ENCODE results near the gene TTC16.

TTC16 gene

DNA sequence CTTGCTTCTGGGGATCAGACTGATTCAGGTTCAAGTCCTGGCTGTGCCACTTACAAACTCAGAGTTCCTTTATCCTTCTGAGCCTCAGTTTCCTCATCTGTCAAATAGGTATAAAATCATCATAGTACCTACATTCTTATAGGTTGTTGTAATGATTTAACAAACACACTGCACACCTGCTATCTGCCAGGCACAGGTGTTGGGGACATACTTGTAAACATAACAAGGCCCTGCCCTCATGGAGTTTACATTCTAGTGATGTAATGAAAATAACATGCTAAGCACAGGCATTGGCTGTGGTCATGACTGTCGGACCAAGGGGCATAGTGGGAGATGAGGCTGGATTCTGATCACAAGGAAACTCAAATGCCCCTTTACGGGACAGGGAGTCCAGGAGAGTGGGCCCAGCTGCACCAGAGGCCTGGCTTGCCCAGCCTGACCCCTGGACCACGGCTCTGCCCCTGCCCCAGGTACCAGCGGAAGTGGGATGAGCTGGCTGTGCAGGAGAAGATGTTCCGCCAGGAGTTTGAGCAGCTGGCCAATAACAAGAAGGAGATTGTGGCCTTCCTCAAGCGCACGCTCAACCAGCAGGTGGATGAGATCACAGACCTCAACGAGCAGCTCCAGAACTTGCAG is 6.8 kb upstream of the TTC16 start:
- Mint-ChIP-seq H3K27ac (no peak overlapping the region), H3K4me3 (no peak overlapping the region), H3K9me3 (no peaks in the 10 kb centered on the region), H3K36me3 (ENCODE audit: low read depth) (peaks cover 4% of the 10 kb centered on the region), H3K27me3 (no peaks in the 10 kb centered on the region), H3K4me1 (ENCODE audit: low read depth) (peaks cover 29% of the 10 kb centered on the region)

DNA sequence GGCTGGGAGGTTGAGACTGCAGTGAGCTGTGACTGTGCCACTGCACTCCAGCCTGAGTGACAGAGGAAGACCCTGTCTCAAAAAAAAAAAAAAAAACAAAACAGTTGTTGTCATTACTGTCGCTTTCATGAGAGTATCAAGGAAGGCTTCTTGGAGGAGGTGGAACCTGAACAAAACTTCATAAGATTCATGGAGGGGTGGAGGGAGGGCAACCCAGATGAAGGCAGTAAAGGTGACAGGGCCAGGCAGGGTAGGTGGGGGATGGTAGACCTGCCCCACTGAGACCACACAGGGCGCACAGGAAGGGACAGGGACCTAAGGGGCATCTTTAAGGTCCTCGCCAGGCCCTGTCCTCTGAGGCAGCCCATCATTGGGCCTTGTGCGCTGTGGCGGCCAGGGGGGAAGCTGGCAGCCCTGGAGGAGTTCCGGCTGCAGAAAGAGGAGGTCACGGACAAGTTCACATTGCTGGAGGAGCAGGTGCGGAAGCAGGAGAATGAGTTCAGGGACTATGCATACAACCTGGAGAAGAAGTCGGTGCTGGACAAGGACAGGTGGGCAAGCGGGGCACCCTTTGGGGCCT is 5.6 kb upstream of the TTC16 start:
- peaks cover 4% of the 10 kb centered on the region for H3K36me3 Mint-ChIP-seq (ENCODE audit: low read depth)
- peaks cover 29% of the 10 kb centered on the region for H3K4me1 Mint-ChIP-seq (ENCODE audit: low read depth)
- H3K4me3 Mint-ChIP-seq, result no peak overlapping the region
- H3K9me3 Mint-ChIP-seq, result no peaks in the 10 kb centered on the region
- no peaks in the 10 kb centered on the region for H3K27me3 Mint-ChIP-seq
- no peak overlapping the region for H3K27ac Mint-ChIP-seq

DNA sequence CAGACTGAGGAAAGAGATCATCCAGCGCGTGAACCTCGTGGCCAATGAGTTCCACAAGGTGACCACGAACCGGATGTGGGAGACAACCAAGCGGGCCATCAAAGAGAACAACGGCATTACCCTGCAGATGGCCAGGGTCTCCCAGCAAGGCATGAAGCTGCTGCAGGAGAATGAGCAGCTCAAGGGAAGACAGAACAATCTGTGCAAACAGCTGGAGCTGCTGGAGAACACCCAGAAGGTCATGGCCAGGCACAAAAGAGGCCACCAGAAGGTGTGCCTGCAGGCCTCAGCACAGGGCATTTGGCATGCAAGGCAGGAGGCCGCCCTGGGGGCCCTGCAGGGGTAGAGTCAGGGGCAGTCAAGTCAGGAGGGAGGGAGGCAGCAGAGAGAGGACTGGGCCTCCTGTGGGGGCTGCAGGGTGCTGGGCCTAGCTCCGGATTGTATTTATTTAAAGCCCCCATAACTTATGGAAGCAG is 4.6 kb upstream of the TTC16 start:
- Mint-ChIP-seq H3K27ac (no peak overlapping the region), H3K4me3 (no peak overlapping the region), H3K9me3 (no peaks in the 10 kb centered on the region), H3K4me1 (ENCODE audit: low read depth) (peaks cover 34% of the 10 kb centered on the region), H3K36me3 (ENCODE audit: low read depth) (peaks cover 4% of the 10 kb centered on the region), H3K27me3 (no peaks in the 10 kb centered on the region)

DNA sequence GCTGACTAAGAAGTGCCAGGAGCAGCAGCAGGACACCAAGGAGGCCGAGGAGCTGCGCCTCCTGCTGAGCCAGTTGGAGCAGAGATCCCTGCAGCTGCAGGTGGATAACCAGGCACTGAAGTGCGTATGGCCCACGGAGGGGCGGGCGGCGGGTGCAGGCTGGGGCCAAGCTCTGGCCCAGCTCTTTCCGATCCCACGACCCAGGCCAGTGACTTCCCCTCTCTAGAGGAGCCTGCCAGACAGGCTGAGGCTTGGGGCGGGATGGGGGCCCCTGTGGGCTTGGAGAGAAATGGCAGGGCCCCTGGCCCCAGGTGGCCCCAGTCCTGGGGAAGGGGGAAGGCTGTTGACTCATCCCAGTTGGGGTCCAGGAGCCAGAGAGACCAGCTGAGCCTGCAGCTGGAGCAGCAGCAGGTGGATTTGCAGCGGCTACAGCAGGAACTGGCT is 4.0 kb upstream of the TTC16 start:
- peaks cover 4% of the 10 kb centered on the region for H3K36me3 Mint-ChIP-seq (ENCODE audit: low read depth)
- no peak overlapping the region for H3K27ac Mint-ChIP-seq
- H3K9me3 Mint-ChIP-seq, result no peaks in the 10 kb centered on the region
- H3K4me1 Mint-ChIP-seq (ENCODE audit: low read depth), result peaks cover 34% of the 10 kb centered on the region
- H3K4me3 Mint-ChIP-seq, result no peak overlapping the region
- H3K27me3 Mint-ChIP-seq, result no peaks in the 10 kb centered on the region

DNA sequence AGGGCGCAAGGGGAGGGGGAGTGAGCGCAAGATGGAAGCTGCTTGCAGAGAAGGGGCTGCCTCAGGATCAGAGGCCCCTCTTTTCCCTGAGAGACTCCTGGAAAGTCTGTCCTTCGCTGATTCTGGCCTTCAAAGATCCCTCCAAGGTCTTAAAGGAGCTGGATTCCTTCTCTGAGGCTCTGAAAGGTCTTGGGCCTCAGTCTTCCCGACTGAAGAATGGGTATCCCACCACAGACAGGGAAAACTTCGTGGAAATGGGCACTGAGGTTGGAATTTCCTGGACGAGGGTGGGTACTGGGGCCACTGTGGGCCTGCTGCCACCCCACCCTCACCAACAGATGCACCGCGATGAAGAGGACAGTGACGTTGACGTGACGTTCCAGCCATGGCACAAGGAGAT is 3.5 kb upstream of the TTC16 start:
- Mint-ChIP-seq H3K27ac (no peak overlapping the region), H3K9me3 (no peaks in the 10 kb centered on the region), H3K36me3 (ENCODE audit: low read depth) (peaks cover 4% of the 10 kb centered on the region), H3K4me3 (no peak overlapping the region), H3K4me1 (ENCODE audit: low read depth) (peaks cover 29% of the 10 kb centered on the region), H3K27me3 (no peaks in the 10 kb centered on the region)

DNA sequence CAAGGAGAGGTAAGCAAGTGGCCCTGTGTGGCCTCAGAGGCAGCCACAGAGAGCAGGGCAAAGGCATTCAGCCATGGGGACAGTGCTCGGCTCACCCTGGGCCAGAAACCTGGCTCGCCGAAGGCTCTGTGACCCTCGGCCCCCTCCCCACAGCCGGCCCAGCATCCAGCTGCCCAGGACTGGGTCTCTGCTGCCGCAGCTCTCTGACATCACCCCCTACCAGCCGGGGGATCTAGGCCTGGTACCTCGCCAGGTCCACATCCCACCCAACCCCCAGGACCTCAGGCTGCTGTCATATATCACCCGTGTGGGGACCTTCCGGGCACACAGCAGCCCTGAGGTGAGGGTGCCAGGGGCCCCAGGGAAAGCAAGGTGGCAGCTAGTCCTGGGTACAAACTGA is 3.0 kb upstream of the TTC16 start:
- peaks cover 24% of the 10 kb centered on the region for H3K4me1 Mint-ChIP-seq (ENCODE audit: low read depth)

DNA sequence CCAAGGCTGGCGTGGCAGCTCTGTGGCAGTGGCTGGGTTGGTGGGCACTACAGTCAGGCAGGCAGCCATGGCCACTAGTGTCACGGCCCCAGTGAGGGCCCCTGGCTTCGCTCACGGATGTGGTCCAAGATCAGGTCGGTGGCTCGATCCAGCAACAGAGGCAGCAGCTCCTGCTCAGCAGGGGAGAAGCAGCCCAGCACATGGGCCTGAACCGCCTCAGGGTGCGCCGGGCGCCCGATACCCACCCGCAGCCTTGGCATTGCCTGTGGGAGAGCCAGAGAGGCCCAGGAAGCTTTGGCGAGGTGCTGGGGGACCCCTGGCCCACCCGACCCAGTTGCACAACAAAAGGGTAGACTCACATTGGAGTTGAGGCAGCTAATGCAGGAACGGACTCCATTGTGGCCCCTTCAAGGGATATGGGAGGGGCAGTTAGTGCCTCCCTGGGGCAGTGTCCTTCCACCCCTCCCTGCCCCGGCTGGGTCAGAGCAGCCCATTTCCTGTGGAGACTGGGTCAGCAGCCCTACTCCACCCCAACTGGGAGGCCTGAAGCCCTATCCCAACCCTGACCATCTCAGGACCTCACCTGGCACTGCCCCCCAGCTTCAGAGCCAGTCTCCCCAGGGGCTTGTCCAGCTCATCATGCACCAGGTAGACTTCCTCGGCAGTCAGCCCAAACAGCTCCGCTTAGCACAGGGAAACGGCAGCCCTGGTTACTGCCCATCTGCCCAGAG is 1.7 kb upstream of the TTC16 start:
- peak overlapping the region; percentile 31 for H3K27ac Mint-ChIP-seq

More for the DNA sequence above, 3.0 kb upstream of the TTC16 start:
- Mint-ChIP-seq H3K27ac (no peak overlapping the region), H3K27me3 (no peaks in the 10 kb centered on the region), H3K36me3 (ENCODE audit: low read depth) (peaks cover 4% of the 10 kb centered on the region), H3K9me3 (no peaks in the 10 kb centered on the region), H3K4me3 (no peak overlapping the region)

DNA sequence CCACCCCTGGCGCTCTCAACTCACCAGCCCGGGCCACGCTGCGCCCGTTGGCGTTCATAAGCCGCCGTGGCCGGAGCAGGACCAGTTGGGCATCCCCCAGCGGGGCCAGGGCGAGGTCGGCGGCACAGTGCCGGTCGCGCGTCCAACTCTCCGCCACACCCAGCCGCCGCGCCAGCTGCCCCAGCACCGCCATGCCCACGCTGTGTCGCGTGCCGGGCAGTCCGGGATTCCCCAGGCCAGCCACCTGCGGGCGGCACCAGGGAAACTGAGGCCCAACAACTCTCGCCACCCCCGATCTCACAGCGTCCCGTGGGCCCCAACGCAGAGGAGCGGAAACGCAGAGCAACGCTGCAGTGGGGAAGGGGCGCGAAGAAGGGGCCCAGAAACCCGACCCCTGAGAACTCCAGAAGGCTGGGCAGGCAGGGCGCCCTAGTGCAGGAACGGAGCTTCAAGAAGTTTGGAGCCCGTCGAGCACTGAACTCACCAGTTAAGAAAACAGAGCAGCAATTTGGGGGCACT is 869 bp upstream of the TTC16 start:
- no peaks in the 10 kb centered on the region for H3K27me3 Mint-ChIP-seq
- peaks cover 4% of the 10 kb centered on the region for H3K36me3 Mint-ChIP-seq (ENCODE audit: low read depth)
- peak overlapping the region; percentile 100 for H3K4me3 Mint-ChIP-seq
- no peaks in the 10 kb centered on the region for H3K9me3 Mint-ChIP-seq
- peaks cover 33% of the 10 kb centered on the region for H3K4me1 Mint-ChIP-seq (ENCODE audit: low read depth)
- H3K27ac Mint-ChIP-seq, result peak overlapping the region; percentile 97

More for the DNA sequence above, 1.7 kb upstream of the TTC16 start:
- H3K9me3 Mint-ChIP-seq, result no peaks in the 10 kb centered on the region
- peaks cover 4% of the 10 kb centered on the region for H3K36me3 Mint-ChIP-seq (ENCODE audit: low read depth)
- H3K4me1 Mint-ChIP-seq (ENCODE audit: low read depth), result peaks cover 25% of the 10 kb centered on the region
- H3K27me3 Mint-ChIP-seq, result no peaks in the 10 kb centered on the region
- peak overlapping the region; percentile 84 for H3K4me3 Mint-ChIP-seq

DNA sequence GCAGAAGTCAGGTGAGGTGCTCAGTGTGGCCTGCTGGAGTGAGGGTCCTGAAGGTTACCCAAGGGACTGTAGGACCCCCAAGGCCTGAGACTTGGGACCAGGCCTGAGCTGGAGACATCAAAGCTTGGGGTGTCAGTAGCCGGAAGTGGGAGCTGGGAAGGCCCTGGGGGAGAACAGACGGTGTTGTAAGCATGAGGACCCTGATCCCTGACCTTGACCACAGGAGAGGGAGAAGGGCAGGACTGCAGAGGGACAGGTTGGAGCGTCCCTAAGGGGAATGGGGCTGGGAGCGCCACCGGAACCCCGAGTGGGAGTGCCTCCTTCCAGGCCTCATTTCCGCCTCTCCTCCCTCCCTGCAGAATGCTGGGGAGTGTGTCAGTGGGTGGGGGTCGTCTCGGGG is 533 bp downstream of the TTC16 start:
- no peaks in the 10 kb centered on the region for H3K27me3 Mint-ChIP-seq
- peak overlapping the region; percentile 100 for H3K4me3 Mint-ChIP-seq
- H3K27ac Mint-ChIP-seq, result peak overlapping the region; percentile 97
- H3K4me1 Mint-ChIP-seq (ENCODE audit: low read depth), result peaks cover 35% of the 10 kb centered on the region
- H3K9me3 Mint-ChIP-seq, result no peaks in the 10 kb centered on the region
- peaks cover 4% of the 10 kb centered on the region for H3K36me3 Mint-ChIP-seq (ENCODE audit: low read depth)

DNA sequence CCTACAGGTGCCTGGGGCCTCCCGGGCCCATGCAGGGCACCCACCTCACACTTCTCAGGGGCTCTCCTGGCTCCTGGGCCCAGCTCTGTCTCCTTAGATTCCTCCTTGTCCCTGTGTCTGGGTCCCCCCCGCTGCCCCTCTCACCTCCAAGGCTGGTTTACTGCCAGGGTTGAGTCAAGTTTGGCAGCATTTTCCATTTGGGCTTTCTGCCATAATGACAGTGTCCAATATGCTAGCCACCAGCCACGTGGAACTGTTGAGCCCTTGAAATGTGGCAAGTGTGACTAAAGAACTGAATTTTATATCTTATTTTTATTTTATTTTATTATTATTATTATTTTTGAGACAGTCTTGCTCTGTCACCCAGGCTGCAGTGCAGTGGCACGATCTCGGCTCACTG is 1.9 kb downstream of the TTC16 start:
- Mint-ChIP-seq H3K4me1 (ENCODE audit: low read depth) (peaks cover 32% of the 10 kb centered on the region), H3K4me3 (no peak overlapping the region), H3K27me3 (no peaks in the 10 kb centered on the region), H3K9me3 (no peaks in the 10 kb centered on the region), H3K27ac (no peak overlapping the region), H3K36me3 (ENCODE audit: low read depth) (no peaks in the 10 kb centered on the region)

DNA sequence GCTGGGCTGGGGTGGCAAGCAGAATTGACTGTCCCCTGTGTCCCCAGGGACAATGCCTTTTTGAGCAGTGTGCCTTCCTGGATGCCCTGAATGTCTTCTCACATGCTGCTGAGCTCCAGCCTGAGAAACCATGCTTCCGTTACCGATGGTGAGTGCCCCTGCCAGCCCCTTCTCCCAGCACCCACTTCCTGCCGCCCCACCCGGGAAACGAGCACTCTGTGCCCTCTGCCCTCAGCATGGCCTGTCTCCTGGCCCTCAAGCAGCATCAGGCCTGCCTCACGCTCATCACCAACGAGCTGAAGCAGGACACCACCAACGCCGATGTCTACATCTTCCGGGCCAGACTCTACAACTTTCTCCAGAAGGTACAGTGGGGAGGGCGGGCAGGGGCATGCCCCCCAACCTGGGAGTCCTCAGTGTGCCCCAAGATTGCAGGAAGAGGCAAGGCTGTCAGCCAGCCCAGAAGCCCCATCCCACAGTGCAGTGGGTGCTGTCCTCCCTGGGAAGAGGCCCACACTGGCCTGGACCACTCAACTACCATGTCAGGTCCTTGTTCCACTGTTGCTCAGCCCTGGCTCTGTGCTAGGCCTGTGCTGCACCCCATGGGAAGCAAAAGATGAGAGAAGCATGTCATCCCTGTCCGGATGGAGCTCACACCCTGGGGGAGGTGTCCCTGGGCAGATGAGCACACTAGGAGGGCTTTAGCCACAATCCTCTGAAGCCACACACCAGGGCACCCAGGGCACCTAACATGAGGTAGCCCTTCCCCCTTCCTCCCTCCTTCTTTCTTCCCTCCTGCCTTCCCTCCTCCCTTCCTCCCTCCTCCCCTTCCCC is 4.4 kb downstream of the TTC16 start:
- Mint-ChIP-seq H3K36me3 (ENCODE audit: low read depth) (no peaks in the 10 kb centered on the region), H3K27me3 (no peaks in the 10 kb centered on the region), H3K27ac (peak overlapping the region; percentile 89), H3K4me1 (ENCODE audit: low read depth) (peaks cover 28% of the 10 kb centered on the region), H3K4me3 (peak overlapping the region; percentile 46), H3K9me3 (no peaks in the 10 kb centered on the region)

DNA sequence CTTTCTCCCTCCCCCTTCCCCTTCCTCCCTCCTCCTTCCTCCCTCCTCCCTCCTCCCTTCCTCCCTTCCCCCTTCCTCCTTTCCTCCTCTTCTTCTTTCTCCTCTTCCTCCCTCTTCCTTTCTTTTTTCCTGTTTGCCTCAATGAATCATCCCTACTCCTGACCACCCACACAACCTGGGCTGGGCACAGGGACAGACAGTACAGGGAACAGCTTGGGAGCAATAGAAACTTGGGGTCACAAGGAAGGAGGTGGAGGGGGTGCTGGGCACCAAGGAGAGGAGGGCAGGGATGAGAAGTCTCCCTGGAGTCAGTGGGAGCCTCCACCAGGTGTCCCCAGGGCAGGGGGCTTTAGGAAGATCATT is 5.0 kb downstream of the TTC16 start:
- H3K36me3 Mint-ChIP-seq (ENCODE audit: low read depth), result no peaks in the 10 kb centered on the region
- H3K9me3 Mint-ChIP-seq, result no peaks in the 10 kb centered on the region
- H3K27ac Mint-ChIP-seq, result peak overlapping the region; percentile 61
- no peaks in the 10 kb centered on the region for H3K27me3 Mint-ChIP-seq
- H3K4me1 Mint-ChIP-seq (ENCODE audit: low read depth), result peaks cover 27% of the 10 kb centered on the region
- H3K4me3 Mint-ChIP-seq, result no peak overlapping the region

DNA sequence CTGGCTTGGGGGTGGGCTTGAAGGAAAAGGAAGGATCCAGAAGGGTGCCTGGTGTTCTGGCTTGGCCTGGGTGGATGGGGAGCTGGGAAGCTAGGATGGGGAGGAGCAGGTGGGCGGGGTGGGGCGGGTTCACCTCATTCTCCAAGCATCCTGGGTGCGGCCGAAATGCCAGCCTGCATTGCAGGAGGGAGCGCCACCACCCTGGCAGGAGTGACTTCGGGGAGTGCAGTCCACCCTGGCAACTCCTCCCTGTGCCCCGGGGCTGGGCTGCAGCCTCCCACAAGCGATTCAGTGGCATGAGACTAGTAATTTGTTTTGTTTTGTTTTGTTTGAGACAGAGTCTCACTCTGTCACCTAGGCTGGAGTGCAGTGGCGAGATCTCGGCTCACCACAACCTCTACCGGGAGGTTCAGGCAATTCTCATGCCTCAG is 5.5 kb downstream of the TTC16 start:
- H3K36me3 Mint-ChIP-seq (ENCODE audit: low read depth), result no peaks in the 10 kb centered on the region
- H3K4me3 Mint-ChIP-seq, result no peak overlapping the region
- peaks cover 21% of the 10 kb centered on the region for H3K4me1 Mint-ChIP-seq (ENCODE audit: low read depth)
- no peak overlapping the region for H3K27ac Mint-ChIP-seq
- H3K9me3 Mint-ChIP-seq, result no peaks in the 10 kb centered on the region
- H3K27me3 Mint-ChIP-seq, result no peaks in the 10 kb centered on the region

DNA sequence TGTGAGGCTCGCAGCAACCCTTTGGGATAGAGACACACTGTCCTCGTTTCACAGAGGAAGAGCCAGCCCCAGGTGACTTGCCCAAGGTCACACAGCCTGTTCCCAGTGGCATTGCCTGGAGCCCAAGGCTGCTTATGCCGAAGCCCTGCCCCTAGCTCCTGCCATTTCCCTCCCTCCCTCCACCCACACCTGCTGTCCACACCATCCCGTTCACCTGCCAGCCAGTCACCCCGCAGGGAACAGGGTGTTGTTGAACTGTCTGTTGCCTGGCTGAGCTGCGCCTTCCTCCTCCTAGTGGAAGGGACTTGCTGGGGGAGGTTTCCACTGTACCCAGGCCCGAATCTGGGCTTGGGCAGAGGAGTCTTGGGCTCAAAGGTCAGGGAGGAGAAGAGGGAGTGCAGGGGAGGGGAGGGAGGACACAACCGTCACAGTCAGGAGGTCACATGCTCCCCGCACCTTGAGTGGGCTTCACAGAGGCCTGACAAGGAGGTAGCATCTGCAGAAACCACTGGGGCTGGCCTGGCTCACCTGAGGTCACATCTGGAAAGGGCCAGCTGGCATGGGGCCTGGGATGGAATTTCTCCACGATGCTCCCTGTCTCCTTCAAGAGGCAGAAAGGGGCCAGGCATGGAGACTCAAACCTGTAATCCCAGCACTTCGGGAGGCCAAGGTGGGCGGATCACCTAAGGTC is 6.3 kb downstream of the TTC16 start:
- Mint-ChIP-seq H3K9me3 (no peaks in the 10 kb centered on the region), H3K4me1 (ENCODE audit: low read depth) (peaks cover 21% of the 10 kb centered on the region), H3K27me3 (no peaks in the 10 kb centered on the region), H3K4me3 (no peak overlapping the region), H3K36me3 (ENCODE audit: low read depth) (no peaks in the 10 kb centered on the region), H3K27ac (no peak overlapping the region)
